Body of pancreas (tissue), 4 donors: Measurements from ENCODE around the gene ATOH1. TPM values are rescaled to one million over a fixed set of nuclear protein-coding genes. Genes with fewer than 3 reads are reported as not detected.

Experiments
- ATAC-seq: fragments of 150-250 bp; one replicate; pipeline ENCODE4 v1.9.1; 2016
- DNase-seq, 4 donors: peaks; one replicate each; pipeline ENCODE4 v3.0.0-alpha.2; 2019
- H3K27ac ChIP-seq, 4 donors: fragments of 200-600 bp; sonication (generic); 1 replicate in 3 of 4; 2 replicates in 1 of 4; pipeline versions ENCODE4 v1.5.1 to v1.6.1; 2016 to 2019; ENCODE audit warnings: mild to moderate bottlenecking in 1 of 4, mixed read lengths in 1 of 4, moderate library complexity in 1 of 4
- H3K27me3 ChIP-seq, 2 donors: fragments of 200-600 bp; sonication (generic); one replicate each; pipeline ENCODE4 v1.6.0; 2016; ENCODE audit warnings: mild to moderate bottlenecking in 1 of 2
- H3K36me3 ChIP-seq, 2 donors: fragments of 200-600 bp; sonication (generic); replicated peaks in 1 of 2; 2 replicates each; pipeline ENCODE4 v1.5.1; 2016; ENCODE audit warnings: low read depth in 2 of 2; ENCODE audit not compliant: insufficient read depth in 1 of 2
- H3K4me1 ChIP-seq: fragments of 200-600 bp; sonication (generic); one replicate; pipeline ENCODE4 v1.6.0; 2016
- H3K4me3 ChIP-seq, 2 donors: fragments of 200-600 bp; sonication (generic); 1 replicate in 1 of 2; 2 replicates in 1 of 2; pipeline ENCODE4 v1.5.1; 2016 to 2019
- H3K9me3 ChIP-seq, 3 donors: fragments of 200-600 bp; sonication (generic); 1 replicate in 2 of 3; 2 replicates in 1 of 3; pipeline ENCODE4 v1.5.1; 2016
- POLR2A ChIP-seq, 3 donors: fragments of 450-650 bp; IDR thresholded peaks; one replicate each; pipeline ENCODE4 v1.6.1; 2016; ENCODE audit warnings: antibody characterized with exemption in 3 of 3, mild to moderate bottlenecking in 2 of 3
- WGBS, 2 donors: methylation state at CpG; one replicate each; pipeline ENCODE4 v1.1.5; 2017; 5-methylcytosine and 5-hydroxymethylcytosine counted together
- intact Hi-C: fragments of 100-400 bp; cut with DNase I; formaldehyde crosslinking; loops from one replicate; pipeline ENCODE4 v1.15.1; 2023
- total RNA-seq, 2 donors: library from RNA; depleted of rRNA; stranded (reverse); fragments of >200 nt; gene quantifications; one replicate each; pipeline ENCODE4 v1.1.0, GENCODE V29; 2016
- TF ChIP-seq, protein P1 (sequence below), 7 experiments: fragments of 450-650 bp in 4 of 7; fragments of 200-600 bp in 3 of 7; sonication (generic) in 3 of 7; IDR thresholded peaks; one replicate each; pipeline ENCODE4 v1.5.1; 2016 to 2019; ENCODE audit warnings: antibody characterized with exemption in 7 of 7

Gene ATOH1
- total RNA-seq, 2 donors from 2014 or later: not detected

GRCh38 chr4:93841803-93842345 is 13.3 kb downstream of the ATOH1 start:
- WGBS, 2 donors: 27 to 32% methylated on average over 3 of the region's 3 CpGs
- ATAC-seq: no peak

DNA sequence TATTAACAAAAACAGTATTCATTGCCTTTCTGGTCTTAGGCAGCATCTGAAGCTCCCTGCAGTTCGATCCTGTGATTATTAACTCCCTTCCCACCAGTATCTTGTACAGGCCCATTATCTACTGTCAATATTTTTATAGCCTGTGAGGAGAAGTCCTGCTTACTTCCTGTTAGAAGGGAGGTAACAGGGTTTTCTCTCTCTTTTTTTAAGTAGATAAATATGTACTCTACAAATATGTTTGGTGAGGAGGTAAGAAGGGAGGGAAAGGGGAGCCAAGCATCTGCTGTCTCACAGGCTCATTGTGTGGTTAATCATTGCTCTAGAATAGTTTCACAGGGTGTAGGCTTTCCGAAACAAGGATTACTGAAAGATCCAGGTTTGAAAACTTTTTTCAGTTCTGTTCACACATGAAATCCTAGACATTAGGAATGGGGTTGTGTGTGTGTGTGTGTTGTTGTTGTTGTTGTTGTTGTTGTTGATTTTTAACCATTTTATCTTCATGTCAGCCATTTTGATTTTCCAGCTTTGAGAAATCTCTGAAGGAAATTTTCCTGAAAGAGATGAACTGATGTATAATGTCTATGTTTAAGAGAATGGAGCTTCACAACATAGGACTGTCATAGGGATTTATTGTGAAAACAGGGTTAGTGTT is 14.2 kb downstream of the ATOH1 start:
- H3K4me1 ChIP-seq: peaks cover 13% of the 10 kb centered on the region
- no peaks in the 10 kb centered on the region for H3K9me3 ChIP-seq
- TF ChIP-seq POLR2A (IDR thresholded peaks at IDR 0.05): no peak
- TF ChIP-seq, protein P1, sequence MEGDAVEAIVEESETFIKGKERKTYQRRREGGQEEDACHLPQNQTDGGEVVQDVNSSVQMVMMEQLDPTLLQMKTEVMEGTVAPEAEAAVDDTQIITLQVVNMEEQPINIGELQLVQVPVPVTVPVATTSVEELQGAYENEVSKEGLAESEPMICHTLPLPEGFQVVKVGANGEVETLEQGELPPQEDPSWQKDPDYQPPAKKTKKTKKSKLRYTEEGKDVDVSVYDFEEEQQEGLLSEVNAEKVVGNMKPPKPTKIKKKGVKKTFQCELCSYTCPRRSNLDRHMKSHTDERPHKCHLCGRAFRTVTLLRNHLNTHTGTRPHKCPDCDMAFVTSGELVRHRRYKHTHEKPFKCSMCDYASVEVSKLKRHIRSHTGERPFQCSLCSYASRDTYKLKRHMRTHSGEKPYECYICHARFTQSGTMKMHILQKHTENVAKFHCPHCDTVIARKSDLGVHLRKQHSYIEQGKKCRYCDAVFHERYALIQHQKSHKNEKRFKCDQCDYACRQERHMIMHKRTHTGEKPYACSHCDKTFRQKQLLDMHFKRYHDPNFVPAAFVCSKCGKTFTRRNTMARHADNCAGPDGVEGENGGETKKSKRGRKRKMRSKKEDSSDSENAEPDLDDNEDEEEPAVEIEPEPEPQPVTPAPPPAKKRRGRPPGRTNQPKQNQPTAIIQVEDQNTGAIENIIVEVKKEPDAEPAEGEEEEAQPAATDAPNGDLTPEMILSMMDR (IDR thresholded peaks at IDR 0.05): no peak
- H3K36me3 ChIP-seq: no peaks in the 10 kb centered on the region
- no peak overlapping the region for H3K27ac ChIP-seq
- 17 to 22% methylated on average over 2 of the region's 2 CpGs for WGBS, 2 donors
- intact Hi-C loops: no loop called here
- ATAC-seq (peak; percentile 76), DNase-seq (peak in 2 of 4 donors; percentile 20 to 22)
- H3K27me3 ChIP-seq: no peaks in the 10 kb centered on the region
- H3K4me3 ChIP-seq: no peak overlapping the region

More at GRCh38 chr4:93841803-93842345, 13.3 kb downstream of the ATOH1 start:
- no peaks in the 10 kb centered on the region for H3K36me3 ChIP-seq
- no peak overlapping the region for H3K4me3 ChIP-seq
- no peak overlapping the region for H3K27ac ChIP-seq
- no peaks in the 10 kb centered on the region for H3K9me3 ChIP-seq
- H3K4me1 ChIP-seq: peaks cover 13% of the 10 kb centered on the region
- no peaks in the 10 kb centered on the region for H3K27me3 ChIP-seq
- intact Hi-C loops: no loop called here
- no peak for DNase-seq
- TF ChIP-seq, protein P1 (IDR thresholded peaks at IDR 0.05): no peak
- TF ChIP-seq POLR2A (IDR thresholded peaks at IDR 0.05): no peak

GRCh38 chr4:93843772-93844171 is 15.2 kb downstream of the ATOH1 start:
- no peak for DNase-seq
- no peak for TF ChIP-seq POLR2A (IDR thresholded peaks at IDR 0.05)
- TF ChIP-seq, protein P1 (IDR thresholded peaks at IDR 0.05): no peak
- no peaks in the 10 kb centered on the region for H3K27me3 ChIP-seq
- H3K9me3 ChIP-seq: no peaks in the 10 kb centered on the region
- H3K27ac ChIP-seq: no peak overlapping the region
- H3K4me1 ChIP-seq: peaks cover 13% of the 10 kb centered on the region
- H3K36me3 ChIP-seq: no peaks in the 10 kb centered on the region
- no peak for ATAC-seq
- intact Hi-C loops: no loop called here
- H3K4me3 ChIP-seq: no peak overlapping the region

DNA sequence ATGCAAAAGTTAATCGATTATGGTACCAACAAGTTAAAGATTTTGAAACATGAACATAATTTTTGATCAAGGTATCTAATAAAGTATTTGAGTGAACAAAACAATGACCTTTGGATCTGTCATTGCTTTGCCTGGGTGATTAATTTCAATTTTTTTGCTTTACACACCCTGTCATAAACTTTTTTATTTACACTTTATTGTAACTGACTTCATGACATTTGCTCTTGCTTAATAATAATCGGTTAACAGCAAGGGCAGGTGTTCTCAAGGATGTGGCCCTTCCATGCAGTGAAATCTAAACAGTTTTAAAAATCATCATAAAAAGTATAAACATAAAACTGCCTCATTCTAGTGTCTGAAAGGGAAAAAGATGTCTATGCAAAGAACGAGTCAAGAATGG is 24.1 kb downstream of the ATOH1 start:
- no peak for ATAC-seq
- no peaks in the 10 kb centered on the region for H3K4me1 ChIP-seq
- intact Hi-C loops: no loop called here

More for the DNA sequence above, 24.1 kb downstream of the ATOH1 start:
- Histone ChIP-seq H3K4me3 (no peak overlapping the region), H3K27me3 (no peaks in the 10 kb centered on the region), H3K36me3 (no peaks in the 10 kb centered on the region), H3K27ac (no peak overlapping the region), H3K9me3 (peaks cover 0 to 3% (median 0%) of the 10 kb centered on the region in 3 donors)
- no peak for TF ChIP-seq POLR2A (IDR thresholded peaks at IDR 0.05)
- TF ChIP-seq, protein P1 (IDR thresholded peaks at IDR 0.05): no peak
- DNase-seq: no peak
- 66% methylated on average over 3 of the region's 3 CpGs for WGBS, 2 donors
